Ovary (tissue), 9 donors: Measurements from ENCODE around the gene CNPY2. TPM values are rescaled to one million over a fixed set of nuclear protein-coding genes. Genes with fewer than 3 reads are reported as not detected.
A peak's percentile ranks its signal among the peaks of the same experiment; 100 is the strongest.

ENCODE experiments used
- DNase-seq, 5 donors: peaks; one replicate each; pipeline ENCODE4 v3.0.0-alpha.2; 2019 to 2020
- H3K27ac ChIP-seq, 2 donors: fragments of 200-600 bp; one replicate each; pipeline versions ENCODE4 v1.5.1 to v1.8.0; 2019 to 2022
- H3K27me3 ChIP-seq: fragments of 200-600 bp; one replicate; pipeline ENCODE4 v1.8.0; 2022
- H3K36me3 ChIP-seq: fragments of 200-600 bp; sonication (generic); one replicate; pipeline ENCODE4 v1.5.1; 2019
- H3K4me1 ChIP-seq: one replicate; pipeline ENCODE4 v1.8.1; 2013; ENCODE audit warnings: mild to moderate bottlenecking, moderate library complexity; ENCODE audit not compliant: insufficient read depth
- H3K4me3 ChIP-seq: fragments of 200-600 bp; sonication (generic); one replicate; pipeline ENCODE4 v1.5.1; 2017
- H3K9me3 ChIP-seq, 2 donors: fragments of 200-600 bp in 1 of 2; sonication (generic) in 1 of 2; one replicate each; pipeline versions ENCODE4 v1.5.1 to v1.8.1; 2013 to 2019; ENCODE audit warnings: mild to moderate bottlenecking in 1 of 2, moderate library complexity in 1 of 2
- EP300 ChIP-seq: sonication (generic); formaldehyde crosslinking; IDR thresholded peaks from one replicate; pipeline ENCODE4 v1.6.1; 2017; ENCODE audit warnings: antibody characterized with exemption
- POLR2A ChIP-seq: fragments of 450-650 bp; IDR thresholded peaks from one replicate; pipeline ENCODE4 v1.6.1; 2017; ENCODE audit warnings: antibody characterized with exemption, mild to moderate bottlenecking, moderate library complexity
- WGBS, 3 donors: extraction: QIAGEN DNeasy Blood & Tissue Kit in 1 of 3; methylation state at CpG; one replicate each; pipeline versions ENCODE4 v1.1.5 to v1.1.7; 2013 to 2017; 5-methylcytosine and 5-hydroxymethylcytosine counted together
- intact Hi-C, 4 donors: fragments of 100-400 bp; cut with DNase I; formaldehyde crosslinking; loops; one replicate each; pipeline versions ENCODE4 v1.11.0 to v1.15.1; 2022 to 2023
- polyA plus RNA-seq, 2 donors: library from polyadenylated mRNA; stranded (reverse); fragments of 200-250 nt in 1 of 2; fragments of 350-450 nt in 1 of 2; fragmentation: Illumina TruSeq in 1 of 2; extraction: RNeasy Lipid Tissue Mini Kit (QIAGEN cat#74804) in 1 of 2; gene quantifications; one replicate each; pipeline ENCODE4 v1.2.3, GENCODE V29; 2013 to 2014
- total RNA-seq, 7 donors: library from RNA; depleted of rRNA in 2 of 7; stranded (reverse); fragments of >200 nt in 2 of 7; fragmentation: NEBNext Ultra II Directional in 3 of 7; extraction: Animal tissue kit (Norgen Biotek cat#: 25700) in 3 of 7; gene quantifications; one replicate each; pipeline versions ENCODE4 v1.1.0 to v1.2.4, GENCODE V29; 2016 to 2023
- TF ChIP-seq, protein P1 (sequence below), 3 donors: fragments of 450-650 bp in 2 of 3; fragments of 200-600 bp in 1 of 3; IDR thresholded peaks; one replicate each; pipeline versions ENCODE4 v1.5.1 to v1.8.0; 2016 to 2022; ENCODE audit warnings: antibody characterized with exemption in 3 of 3, mild to moderate bottlenecking in 1 of 3
- donor health status: DM: no; HTN: no; CAD: no; lungs with moderate emphysema.
- donor health status: DM: no; HTN: no; CAD: no.
- donor health status: Bipolar disorder and iron deficiency.
- donor health status: DM: yes; HTN: yes; CAD: no.
- donor health status: DM: no; HTN: no; CAD: no.
- donor health status: DM: yes; HTN: yes; CAD: no.

CNPY2 gene
- total and polyA plus RNA-seq, 9 donors: 58.9 to 134 (median 89.1) TPM

DNA sequence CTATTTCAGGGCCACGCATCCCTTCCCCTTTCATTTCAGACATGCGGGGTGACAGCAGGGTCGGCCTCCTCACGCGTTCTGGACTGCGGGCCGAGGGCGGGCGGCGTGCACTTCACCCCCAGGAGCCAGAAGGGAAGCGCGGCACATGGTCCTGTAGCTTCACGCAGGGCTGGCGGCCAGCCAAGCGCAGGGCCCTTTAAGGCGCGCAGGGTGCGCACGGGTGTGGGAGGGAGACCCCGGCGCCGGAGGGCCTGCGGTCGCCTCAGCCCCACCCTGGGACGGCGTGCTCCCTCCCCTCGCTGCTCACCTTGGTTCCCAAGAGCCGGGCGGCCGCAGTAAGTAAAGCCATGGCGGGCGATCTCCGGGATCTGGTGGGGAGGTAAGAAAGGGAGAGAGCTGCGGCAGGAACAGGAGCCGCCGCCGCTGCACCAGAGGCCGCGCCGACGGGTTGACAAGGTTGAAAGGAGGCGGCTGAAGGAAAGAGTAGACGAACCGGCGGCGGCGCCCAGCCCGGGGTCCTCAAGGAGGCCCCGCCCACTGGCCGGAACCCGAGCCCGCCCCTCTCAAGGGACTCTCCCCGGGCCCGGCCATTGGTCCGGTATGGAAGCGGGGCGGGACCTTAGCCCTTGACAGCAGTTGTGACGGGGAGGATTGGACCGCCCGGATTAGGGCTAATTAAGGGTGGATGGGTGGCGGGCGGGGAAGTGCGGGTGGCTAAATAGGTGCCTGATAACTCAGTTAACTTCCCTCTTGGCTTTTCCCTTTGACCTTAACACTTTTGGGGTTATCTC lies 15.7 kb downstream of the CNPY2 start, which contains the start of gene CS:
Gene CS, minus strand, starts transcription at position 478 of the 791 bp plus-strand sequence. Its CDS starts 129 bp downstream, at position 349.
- H3K4me1 ChIP-seq: peaks cover 13% of the 10 kb centered on the region
- intact Hi-C loops: loop anchor here in 1 of 4 donors (10.0 kb wide), 2 partner anchors 105 to 165 kb away; partner anchors contain the start of gene SPRYD4
- H3K36me3 ChIP-seq: no peaks in the 10 kb centered on the region
- H3K27ac ChIP-seq: peak within 1 kb of the TSS; percentile 53 to 89
- peak within 1 kb of the TSS; percentile 99 for H3K4me3 ChIP-seq
- TF ChIP-seq, protein P1, sequence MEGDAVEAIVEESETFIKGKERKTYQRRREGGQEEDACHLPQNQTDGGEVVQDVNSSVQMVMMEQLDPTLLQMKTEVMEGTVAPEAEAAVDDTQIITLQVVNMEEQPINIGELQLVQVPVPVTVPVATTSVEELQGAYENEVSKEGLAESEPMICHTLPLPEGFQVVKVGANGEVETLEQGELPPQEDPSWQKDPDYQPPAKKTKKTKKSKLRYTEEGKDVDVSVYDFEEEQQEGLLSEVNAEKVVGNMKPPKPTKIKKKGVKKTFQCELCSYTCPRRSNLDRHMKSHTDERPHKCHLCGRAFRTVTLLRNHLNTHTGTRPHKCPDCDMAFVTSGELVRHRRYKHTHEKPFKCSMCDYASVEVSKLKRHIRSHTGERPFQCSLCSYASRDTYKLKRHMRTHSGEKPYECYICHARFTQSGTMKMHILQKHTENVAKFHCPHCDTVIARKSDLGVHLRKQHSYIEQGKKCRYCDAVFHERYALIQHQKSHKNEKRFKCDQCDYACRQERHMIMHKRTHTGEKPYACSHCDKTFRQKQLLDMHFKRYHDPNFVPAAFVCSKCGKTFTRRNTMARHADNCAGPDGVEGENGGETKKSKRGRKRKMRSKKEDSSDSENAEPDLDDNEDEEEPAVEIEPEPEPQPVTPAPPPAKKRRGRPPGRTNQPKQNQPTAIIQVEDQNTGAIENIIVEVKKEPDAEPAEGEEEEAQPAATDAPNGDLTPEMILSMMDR (IDR thresholded peaks at IDR 0.05): peak in 1 of 3 donors; percentile 17
- TF ChIP-seq EP300: no peak
- peak; percentile 42 for TF ChIP-seq POLR2A
- H3K9me3 ChIP-seq: no peaks in the 10 kb centered on the region
- WGBS, 3 donors: 0 to 1% (median 0%) methylated on average over 57 to 63 of the region's 63 CpGs
- H3K27me3 ChIP-seq: no peaks in the 10 kb centered on the region
- DNase-seq: peak; percentile 98 to 99 (median 99)

DNA sequence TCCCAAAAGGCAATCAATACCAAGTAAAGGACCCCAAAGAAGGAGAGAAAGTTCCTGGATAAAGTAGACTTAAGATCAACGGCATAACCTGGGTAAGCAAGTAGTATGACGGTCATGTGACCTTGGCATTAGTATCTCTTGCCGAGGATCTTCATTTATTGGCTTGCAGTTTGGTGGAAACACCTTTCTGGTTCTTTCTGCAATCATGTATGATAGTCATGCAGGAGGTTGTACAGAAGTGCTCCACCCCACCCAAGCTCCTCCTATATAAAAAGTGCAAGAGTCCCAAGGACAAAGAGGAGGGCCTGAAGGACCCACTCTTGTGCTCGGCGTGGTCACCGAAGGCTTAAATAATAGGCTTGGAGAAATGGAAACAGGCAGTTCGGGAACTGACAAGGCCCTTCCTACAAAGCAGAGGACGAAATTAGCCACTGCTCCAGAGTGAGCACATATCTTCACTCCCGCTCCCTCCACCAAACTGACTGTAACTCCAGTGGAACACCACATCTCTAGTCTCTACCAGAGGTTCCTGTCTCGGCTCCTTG lies 16.4 kb downstream of the CNPY2 start:
- 0 to 1% (median 1%) methylated on average over 10 of the region's 10 CpGs for WGBS, 3 donors

GRCh38 chr12:56298828-56299227 lies 17.0 kb downstream of the CNPY2 start:
- 49 to 60% (median 56%) methylated on average over 5 of the region's 5 CpGs for WGBS, 3 donors
- peaks cover 13% of the 10 kb centered on the region for H3K4me1 ChIP-seq
- TF ChIP-seq, protein P1 (IDR thresholded peaks at IDR 0.05): no peak
- no peak for TF ChIP-seq POLR2A
- no peak for TF ChIP-seq EP300
- no peak for DNase-seq
- no peaks in the 10 kb centered on the region for H3K9me3 ChIP-seq
- no peaks in the 10 kb centered on the region for H3K27me3 ChIP-seq
- peak overlapping the region in 1 of 2 donors; percentile 89 for H3K27ac ChIP-seq
- no peaks in the 10 kb centered on the region for H3K36me3 ChIP-seq
- peak overlapping the region; percentile 99 for H3K4me3 ChIP-seq
- intact Hi-C loops: loop anchor here in 1 of 4 donors (10.0 kb wide), 2 partner anchors 104 to 166 kb away; partner anchors contain the start of gene SPRYD4

More for the DNA sequence above, 16.4 kb downstream of the CNPY2 start:
- Histone ChIP-seq H3K9me3 (no peaks in the 10 kb centered on the region), H3K36me3 (no peaks in the 10 kb centered on the region), H3K27ac (peak overlapping the region; percentile 31 to 89), H3K4me1 (peaks cover 13% of the 10 kb centered on the region), H3K4me3 (peak overlapping the region; percentile 99), H3K27me3 (no peaks in the 10 kb centered on the region)
- intact Hi-C loops: loop anchor here in 1 of 4 donors (10.0 kb wide), 2 partner anchors 105 to 165 kb away; partner anchors contain the start of gene SPRYD4
- no peak for DNase-seq
- TF ChIP-seq EP300 (no peak), POLR2A (no peak)
- TF ChIP-seq, protein P1 (IDR thresholded peaks at IDR 0.05): no peak

DNA sequence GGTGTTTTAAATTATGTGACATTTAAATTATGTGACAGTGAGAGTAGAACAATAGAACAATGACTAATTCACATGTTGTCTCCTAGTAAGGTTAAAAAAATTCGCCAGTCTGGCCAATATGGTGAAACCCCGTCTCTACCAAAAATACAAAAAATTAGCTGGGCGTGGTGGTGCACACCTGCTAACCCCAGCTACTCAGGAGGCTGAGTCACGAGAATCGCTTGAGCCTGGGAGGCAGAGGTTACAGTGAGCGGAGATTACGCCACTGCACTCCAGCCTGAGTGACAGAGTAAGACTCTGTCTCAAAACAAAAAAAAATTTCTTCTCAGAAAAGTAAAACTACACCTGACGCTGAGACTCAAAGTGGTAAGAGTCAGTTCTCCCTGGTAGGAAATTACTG lies 18.4 kb downstream of the CNPY2 start:
- H3K27me3 ChIP-seq: no peaks in the 10 kb centered on the region
- H3K27ac ChIP-seq: no peak overlapping the region
- H3K36me3 ChIP-seq: no peaks in the 10 kb centered on the region
- WGBS, 3 donors: 91 to 94% (median 93%) methylated on average over 8 of the region's 8 CpGs
- intact Hi-C loops: loop anchor here in 1 of 4 donors (10.0 kb wide), 2 partner anchors 103 to 167 kb away; partner anchors contain the start of gene SPRYD4
- H3K4me1 ChIP-seq: peaks cover 13% of the 10 kb centered on the region
- no peaks in the 10 kb centered on the region for H3K9me3 ChIP-seq
- H3K4me3 ChIP-seq: no peak overlapping the region
- TF ChIP-seq, protein P1 (IDR thresholded peaks at IDR 0.05): no peak
- TF ChIP-seq POLR2A (no peak), EP300 (no peak)
- DNase-seq: no peak
